Activated effector memory CD4-positive, alpha-beta T cell treated with Interleukin-2 at 50 U/mL for 16 hours (primary cell): ENCODE results near the gene CDC25A.

Experiments used
- DNase-seq: peaks from one replicate; pipeline ENCODE4 v3.0.0-alpha.2; 2020

CDC25A gene

DNA sequence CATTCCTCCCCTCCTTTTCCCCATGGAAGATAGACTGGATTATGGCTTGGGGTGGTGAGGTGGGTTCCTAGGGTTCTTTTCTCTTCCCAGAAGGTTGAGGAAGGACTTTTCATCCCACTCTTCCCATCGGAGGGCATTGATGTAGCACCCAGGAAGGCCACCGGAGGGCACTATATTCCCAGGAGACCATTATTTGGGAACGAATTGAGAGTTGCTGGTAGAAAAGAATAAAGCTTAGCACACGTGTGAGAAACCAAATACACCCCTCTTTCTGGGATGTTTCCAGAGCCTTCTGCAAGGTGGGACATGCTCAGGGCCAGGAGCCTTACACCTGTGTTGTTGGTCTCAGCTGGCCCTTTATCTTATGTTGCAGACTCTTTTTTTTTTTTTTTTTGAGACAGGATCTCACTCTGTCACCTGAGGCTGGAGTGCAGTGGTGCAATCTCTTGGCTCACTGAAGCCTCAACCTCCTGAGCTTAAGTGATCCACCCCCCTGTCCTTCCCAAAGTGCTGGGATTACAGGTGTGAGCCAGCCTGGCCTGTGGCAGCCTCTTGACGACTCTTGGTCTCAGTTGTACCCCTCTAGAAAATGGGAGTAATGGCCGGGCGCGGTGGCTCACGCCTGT, 6.3 kb upstream of the CDC25A start:
- DNase-seq: no peak

DNA sequence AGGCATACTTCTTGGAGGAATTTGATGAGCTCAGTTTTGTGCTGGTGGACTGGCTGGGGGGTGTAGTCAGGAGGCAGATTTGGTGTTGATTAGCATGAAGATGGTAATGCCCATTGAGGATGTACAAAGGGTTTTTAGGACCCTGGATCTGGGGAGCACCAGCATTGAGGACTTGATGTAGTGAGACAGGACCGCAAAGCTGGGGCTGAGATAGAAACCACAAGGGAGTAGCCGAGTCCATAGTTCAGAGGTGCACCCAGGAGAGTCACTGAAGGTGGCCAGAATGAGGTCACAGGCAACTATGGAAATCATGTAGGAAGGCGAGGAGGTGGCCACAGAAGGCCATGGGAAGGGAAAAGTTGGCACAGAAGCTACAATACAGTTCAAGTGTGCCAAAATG, 2.7 kb upstream of the CDC25A start:
- DNase-seq: no peak

DNA sequence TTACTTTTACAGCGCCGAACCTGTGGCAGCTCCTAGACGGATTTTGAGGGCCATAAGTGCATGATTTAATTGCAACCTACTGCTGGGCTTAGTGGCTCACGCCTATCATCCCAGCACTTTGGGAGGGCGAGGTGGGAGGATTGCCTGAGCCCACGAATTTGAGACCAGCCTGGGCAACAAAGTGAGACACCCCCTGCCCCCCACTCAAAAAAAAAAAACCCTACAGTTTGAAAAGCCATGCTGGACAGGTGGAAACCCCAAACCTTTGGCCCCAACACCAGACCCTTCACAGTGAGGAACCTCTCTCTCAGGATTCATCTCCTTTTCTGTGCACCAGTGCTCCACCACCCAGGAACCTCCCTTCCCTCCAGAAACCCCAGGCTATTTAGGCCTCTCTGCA, 1.1 kb upstream of the CDC25A start:
- no peak for DNase-seq

DNA sequence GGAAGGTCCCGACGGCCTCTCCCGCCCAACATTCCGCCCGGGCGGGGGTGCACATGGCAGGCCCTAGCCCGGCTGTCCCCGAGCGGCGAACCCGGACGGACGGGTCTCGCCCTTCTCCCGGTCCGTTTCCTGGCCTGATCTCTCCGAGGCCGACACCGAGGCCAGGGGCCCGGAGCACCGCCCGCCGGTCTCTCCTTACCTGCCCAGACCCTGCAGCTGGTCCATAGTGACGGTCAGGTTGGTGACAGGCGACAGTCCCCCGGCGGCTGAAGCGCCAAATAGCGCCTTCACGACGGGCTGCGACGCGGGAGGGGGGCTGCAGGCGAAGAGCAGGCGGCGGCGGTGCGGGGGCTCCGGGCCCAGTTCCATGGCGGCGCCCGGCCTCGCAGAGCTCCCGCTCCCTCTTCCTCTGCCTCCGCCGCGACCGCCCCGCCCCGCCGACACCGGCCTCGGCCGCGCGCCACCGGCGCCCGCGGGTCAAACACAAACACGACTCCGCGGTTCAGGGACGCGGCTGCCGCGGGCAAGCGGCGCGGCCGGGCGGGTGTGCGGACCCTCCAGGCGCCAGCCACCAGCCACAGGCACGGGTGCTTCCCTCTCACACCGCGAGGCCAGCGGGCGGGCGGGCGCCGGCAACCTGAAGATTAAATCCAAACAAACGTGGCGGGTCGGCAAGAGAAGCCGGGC, 495 bp downstream of the CDC25A start:
- no peak for DNase-seq

DNA sequence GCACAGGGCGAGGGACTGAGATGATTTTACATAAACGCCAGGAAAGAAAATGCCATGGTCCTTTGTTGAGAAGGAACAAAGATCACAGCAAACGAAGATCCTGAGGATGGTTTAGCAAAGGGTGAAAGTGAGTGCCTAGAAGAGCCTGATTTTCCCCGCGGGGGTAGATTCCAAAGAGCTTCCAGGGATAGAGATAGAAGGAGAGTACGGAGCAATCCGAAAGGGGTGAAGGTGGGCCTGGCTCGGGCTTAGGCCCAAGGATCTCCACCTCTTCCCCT, 977 bp downstream of the CDC25A start:
- no peak for DNase-seq

DNA sequence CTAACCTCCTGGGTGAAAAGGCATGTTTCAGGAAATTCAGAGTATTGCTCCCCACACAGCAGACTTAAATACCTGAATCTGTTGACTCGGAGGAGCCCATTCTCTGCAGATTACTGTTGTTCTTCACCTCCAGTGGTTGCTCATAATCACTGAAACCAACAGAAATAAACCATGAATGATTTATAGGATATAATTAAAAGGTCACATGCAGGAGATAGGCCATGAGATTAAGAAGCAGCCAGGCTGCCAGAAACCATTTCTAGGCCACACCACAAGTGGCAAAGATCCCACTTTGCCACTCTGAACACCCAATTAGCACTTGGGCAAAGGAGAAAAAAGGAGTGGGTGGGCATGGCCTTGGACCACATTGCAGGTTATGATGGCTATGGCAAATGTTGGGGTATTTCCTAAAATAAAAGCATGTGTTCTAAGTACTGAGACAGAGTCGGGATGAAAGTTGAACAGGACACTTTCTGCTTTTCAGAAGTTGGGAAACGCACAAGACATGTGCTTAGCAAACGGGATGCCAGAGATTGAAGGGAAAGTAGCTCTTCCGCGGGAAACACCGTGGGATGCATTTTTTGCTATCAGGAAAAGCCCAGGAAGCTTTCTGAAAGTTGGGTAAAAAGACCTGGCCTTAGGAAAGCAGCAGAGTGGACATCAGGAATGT, 1.5 kb downstream of the CDC25A start:
- no peak for DNase-seq

DNA sequence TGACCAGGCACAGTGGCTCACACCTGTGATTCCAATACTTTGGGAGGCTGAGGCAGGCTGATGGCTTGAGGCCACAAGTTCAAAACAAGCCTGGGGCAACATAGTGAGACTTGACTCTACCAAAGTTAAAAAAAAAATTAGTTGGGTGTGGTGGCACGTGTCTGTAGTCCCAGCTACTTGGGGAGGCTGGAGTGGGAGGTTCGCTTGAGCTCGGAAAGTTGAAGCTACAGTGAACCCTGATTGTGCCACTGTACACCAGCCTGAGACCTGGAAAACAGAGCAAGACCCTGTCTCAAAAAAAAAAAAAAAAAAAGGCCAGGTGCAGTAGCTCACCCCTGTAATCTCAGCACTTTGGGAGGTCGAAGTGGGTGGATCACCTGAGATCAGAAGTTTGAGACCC, 3.1 kb downstream of the CDC25A start:
- DNase-seq: no peak

DNA sequence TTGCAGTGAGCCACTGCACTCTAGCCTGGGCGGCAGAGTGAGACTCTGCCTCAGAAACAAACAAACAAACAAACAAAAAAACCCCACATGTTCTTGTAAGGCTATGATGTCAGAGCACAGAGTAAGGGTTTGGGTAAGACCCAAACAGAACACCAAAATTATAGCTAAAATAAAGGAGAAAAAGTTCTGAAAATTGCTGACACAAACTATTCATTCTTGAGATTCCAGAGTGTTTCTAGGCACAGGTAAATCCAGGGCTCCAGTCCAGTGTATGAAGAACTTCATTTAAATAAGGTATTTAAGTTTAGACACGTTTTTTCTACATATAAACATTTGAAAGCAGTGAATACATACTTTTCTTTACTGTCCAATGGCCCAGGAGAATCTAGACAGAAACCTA, 3.9 kb downstream of the CDC25A start:
- no peak for DNase-seq

DNA sequence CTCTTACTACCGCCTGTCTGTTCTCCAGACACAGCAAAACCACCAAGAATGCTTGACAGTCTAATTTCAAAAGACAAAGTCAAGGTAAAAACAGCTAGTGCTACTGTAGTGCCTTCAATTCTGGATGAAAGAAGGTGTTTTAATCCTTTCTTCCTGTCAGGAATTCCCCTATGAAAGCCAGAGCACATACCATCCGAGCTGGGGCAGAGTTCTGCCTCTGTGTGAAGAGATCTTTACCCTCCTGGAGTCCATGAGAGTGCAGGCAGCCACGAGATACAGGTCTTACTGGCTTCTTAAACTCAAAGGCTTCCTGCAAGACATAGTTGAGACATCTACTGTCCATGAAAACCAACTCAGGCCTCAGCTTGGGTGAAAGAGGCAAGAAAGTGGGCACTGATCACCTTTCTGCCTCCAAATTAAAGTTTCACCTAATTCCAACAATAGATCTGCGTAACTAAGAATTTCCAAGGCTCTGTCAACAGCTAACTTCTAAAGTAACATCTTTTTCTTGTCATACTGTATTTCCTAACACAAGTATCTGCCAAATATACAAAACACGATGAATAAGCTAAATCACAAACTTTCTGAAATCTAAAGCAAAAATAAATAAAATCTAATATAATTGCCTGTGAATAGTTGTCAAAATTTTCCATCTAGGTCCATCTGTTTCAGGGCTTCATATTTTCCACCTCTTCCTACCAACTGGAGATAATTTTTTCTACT, 7.5 kb downstream of the CDC25A start:
- no peak for DNase-seq

DNA sequence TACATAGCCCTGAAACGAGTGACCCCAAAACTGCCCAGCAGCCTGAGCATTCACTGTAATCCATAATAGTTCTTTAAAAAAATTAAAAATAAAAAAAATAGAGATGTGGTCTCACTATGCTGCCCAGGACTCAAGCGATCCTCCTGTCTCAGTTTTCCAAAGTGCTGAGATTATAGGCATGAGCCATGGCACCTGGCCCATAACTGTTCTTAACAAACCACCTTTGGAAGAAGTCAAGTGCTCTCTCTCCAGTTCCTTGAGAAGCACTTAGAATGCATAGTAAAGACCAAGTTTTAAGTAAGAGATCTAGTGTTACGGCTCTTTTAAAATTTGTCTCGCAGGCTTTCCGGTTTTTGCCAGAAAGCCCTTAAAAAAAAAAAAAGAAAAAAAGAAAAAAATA, 8.2 kb downstream of the CDC25A start:
- DNase-seq: no peak

DNA sequence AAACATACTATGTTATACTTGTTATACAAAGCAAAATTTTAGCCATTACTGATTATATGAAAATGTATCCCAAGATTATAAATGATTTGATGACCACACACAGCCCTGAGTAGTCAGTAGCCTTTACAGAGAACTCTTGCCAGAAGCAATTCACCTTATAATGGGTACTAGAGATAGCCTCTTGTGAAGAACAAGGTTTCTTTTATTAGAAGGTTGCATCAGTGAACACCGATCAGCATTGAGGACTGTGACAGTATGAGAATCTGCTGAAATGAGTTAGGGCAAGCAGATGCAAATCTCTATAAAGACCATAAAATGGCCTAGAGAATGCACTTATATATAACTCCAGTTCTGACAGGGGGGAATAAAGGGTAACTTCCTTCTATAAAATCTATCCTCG, 10.1 kb downstream of the CDC25A start:
- DNase-seq: no peak

DNA sequence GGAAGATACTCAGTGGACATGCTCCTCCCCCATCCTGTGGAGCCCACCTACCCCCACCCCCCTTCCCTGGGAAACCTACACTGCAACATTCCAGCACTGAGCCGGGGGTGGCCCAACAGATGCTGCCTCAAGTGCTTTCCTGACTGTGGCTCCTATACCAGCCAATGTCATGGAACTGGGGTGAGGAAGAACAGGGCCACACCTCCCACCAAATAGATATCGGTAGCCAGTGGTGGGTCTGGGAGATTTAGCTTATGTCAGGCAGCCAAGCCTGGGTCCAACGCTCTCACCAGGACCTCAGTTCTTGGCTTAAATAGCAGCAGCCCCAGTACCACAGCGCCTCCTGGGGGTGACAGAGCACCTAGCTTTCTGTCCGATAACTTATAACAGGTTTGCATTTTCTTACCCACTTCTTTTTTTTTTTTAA, 30.3 kb downstream of the CDC25A start:
- peak; percentile 2 for DNase-seq

DNA sequence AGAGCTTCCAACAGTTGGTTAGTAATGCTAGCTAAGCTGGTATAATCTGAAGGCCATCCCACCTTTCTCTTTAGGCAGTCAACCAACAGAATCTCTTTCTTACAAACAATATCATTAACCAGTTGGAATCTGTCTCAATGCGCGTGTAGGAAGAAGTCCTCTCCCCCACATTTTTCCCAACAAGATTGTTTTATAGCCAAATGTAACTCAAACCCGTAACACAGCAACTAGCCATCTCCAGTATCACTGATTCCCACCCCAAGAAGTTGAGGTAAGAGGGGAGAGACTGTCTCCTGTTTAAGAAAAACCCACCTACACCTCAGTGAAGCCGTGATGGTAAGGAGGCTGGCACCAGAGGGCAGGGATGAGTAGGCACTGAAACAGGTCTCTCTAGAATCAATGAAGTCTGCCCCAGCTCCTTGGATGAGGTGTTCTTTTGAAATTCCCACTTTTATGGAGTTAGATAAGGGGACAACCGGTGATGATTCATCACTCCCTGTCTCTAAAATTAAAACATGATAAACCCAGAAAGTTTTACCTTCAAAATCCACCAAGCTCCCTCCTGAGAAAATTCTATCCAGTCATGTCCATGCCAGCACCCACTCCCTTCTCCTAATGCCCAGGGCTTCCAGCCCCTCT, 30.9 kb downstream of the CDC25A start:
- DNase-seq: no peak

DNA sequence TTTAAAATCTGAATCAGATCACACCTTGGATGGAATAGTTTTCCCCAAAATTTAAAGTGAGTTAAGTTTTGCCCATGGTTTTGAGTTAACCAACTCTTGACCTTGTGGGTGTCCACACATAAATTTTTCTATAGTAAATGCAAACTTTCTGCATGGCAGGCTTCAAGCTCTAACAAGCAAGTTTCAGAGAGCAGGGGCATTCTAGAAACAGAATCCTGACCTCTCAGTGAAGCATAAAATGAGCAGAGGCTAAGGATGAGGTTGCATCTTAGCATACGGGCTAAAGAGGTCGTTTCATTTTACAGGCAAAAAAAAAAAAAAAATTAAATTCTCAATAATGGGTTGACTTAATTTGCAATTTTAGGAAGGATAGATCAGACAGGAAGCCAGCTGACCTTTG, 32.1 kb downstream of the CDC25A start:
- no peak for DNase-seq

DNA sequence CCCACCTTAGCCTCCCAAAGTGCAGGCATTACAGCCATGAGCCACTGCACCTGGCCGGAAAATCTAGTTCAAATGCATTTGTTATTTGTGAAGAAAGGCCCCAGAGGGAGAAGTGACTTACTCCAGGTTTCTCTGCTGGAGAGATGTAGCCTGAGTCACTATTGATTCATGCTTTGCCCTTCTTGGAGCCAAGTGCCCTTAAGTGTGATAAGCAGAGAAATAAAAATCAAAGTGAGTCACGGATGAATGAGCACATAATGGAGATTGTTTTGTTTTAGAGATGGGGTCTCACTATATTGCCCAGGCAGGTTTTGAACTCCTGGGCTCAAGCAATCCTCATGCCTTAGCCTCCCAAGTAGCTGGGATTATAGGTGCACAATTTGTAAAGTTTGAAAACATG, 33.1 kb downstream of the CDC25A start:
- DNase-seq: no peak

DNA sequence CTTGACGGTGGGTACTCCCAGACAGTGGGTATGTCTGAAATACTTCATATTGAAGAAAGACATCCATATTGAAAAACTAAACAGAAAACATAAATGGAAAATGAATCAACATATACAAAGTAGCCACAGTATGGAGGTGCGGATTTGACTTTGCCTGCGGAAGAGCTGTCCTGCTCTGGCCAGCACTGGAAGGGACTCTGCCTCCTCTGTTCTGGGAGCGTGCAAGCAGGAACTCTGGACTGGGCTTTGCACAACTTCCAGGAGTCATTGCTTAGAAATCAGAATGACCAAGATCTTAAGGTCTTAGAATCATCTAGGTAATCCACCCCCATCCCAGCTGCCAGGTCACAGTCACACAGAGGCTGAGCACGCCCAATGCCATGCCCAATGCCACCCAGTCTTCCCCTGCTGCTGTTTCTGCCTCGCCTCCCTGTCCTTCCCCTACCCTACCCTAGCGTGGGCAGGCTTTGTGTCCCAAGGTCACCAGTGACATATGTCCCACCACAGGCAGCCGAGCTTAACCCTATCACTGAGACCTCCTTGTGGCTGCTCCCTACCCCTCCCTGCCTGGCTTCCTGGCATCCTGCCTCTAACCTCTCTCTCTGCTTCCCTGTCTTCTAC, 36.3 kb downstream of the CDC25A start:
- DNase-seq: no peak

DNA sequence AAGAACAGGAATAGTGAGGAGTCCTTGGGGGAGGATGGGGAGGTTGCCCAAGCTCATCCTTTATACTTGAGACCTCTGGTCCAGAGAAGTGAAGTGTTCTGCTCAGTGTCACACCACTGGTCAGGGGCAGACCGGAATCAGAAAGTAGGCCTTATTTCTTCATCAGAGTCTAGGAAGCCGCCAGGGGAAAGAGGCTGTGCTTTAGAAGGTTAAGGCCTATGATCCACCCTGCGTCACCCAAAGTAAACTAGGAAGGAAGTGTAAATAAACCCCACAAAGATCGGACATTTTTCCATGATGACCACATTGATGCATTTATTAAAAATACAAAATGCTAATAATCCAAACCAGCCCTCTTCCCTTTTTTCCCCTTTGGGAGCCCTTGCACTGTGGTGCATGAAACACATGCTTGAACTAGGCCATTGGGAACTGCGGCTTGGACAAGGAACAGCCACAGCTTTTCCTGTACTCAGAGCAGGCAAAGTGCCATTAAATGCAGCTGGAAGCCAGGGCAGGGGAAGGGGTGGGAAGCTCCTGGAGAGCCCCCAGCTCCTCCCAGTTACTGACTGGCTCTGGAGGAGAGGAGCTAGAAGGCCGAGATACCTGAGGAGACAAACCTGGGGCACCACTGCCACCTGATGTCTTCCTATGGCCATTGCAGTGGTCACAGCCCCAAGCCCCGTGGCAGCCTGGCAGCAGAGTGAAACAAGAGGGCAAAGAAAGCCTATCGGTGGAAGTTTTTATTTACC, 37.0 kb downstream of the CDC25A start:
- peak; percentile 24 for DNase-seq

DNA sequence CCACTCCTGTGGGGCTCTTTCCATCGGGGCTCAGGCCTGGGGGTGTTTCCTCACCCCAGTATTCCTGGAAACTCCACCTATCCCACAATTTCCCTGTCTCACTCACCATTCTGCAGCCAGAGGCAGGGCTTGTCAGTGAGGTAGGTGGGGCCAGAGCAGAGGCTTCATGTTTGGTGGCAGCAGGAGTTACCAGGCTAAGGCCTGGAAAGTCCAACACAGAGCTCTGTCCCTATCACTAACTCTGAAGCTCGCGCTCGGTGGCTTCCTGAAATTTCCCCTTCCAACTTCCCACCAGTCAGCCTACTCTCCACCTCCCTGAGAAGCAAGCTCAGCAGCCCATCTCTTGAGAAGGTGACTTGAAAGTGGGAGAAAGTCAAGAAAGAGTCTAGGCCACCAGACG, 44.2 kb downstream of the CDC25A start:
- no peak for DNase-seq

DNA sequence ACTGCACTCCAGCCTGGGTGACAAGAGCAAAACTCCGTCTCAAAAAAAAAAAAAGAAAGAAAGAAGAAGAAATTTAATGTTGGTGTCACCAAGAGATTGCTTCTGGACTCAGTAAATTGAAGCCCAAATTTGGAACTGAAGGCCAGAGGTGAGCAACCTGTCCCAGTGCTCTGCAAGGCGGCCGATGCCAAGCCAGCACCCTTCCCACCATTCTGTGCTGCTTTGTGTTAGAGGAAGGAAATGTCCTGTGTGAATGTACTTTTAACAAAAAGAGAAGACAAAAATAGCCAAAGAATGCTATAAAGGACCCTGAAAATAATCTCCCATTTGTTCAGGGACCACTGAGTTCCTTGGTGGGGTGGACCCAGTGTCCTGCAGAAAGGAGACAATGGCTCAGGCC, 44.6 kb downstream of the CDC25A start:
- DNase-seq: no peak

DNA sequence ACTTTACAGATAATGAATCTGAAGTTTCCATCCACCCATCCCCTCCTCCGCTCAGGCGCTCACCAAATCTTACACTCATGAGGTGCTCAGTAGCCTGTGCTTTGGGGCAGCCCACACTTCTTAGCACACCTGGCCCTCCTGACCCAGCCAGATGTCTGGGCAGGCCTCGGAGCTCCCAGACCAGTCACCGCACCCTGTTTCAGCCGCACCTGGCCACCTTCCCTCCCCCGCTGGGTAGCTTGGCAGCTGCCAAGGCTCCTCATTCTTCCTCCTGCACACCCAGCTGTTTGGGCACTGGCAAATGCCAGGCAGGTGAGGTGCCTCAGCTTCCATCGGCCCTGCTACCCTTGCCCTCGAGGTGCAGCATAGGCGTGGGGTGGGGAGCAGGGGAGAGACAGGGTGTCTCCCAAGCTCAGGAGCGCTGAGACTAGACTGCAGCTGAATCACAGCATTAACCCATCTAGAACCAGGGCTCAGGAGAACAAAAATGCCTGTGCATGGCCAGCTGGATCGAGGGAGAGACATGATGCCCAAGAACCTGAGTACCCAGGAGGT, 45.8 kb downstream of the CDC25A start:
- no peak for DNase-seq

DNA sequence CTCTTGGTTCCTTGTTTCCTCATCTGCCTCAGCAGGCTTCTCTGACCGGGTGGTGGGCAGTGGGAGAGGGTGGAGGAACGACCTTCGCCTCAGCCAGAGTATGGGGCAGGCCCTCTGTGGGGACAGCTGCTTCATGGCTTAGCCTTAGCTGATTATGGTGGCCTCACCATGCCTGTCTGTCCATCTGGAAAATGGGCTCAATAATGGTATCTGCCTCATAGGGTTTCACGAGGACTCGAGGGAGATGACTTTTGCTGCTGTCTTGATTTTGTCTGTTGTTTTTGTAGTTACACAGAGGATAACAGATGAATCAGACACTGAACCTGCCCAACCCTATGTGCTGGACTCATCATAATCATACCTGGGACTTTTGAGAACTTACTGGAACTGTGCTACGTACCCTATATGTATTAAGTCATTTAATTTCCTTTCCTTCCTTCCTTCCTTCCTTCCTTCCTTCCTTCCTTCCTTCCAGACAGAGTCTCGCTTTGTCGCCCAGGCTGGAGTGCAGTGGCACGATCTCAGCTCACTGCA, 46.5 kb downstream of the CDC25A start:
- DNase-seq: no peak
